GM10847 (cell line): ENCODE results near the gene LYPD1.

Experiments
- POLR2A ChIP-seq: IDR thresholded peaks from 2 replicates; pipeline ENCODE4 v1.6.1; 2011; ENCODE audit not compliant: insufficient read length; ENCODE audit errors: extremely low read depth

The LYPD1 gene

GRCh38 chr2:132670496-132671150 lies 618 bp upstream of the LYPD1 start:
- TF ChIP-seq POLR2A = no peak

DNA sequence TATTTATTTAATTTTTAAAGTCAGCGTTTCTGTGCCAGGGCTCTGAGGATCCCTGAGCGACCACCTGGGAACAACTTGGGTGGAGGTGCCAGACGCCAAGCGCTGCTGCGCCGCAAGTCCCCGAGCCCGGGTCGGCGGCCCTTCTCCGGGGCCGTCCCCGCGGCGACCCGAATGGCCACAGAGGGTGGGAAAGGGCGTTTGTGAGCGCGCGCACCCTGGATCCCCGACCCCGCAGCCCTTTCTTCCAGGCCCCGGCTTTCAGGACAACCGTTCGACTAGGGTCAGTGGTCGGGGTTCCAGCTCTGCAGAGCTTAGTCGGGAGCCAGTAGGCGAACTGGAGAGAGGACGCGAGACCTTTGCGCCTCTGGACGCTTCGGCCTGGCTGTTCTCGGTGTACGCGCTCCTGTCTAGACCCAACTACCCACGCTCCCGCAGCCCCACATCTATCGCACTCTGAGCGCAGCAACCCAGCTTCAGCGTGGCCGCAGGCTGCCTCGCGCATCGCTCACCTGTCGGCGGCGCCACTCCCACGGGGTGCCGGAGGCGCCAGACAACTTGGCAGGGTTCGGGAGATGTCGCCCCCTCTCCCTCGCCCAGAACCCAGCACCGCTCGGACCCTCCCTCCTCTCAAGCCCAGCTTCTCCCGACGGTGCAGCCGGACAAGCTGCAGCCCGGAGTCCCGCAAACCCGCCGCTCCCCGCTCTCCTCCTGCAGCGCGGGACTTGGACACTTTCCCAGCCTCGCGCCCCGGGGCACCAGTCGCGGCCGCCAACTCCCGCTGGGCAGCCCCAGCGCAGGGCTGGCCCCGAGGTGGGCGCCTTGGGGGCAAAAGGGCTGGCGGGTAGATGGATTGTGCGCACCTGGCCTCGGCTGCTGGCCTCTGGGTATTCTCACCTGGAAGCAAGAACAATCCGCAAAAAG lies 758 bp downstream of the LYPD1 start:
- no peak for TF ChIP-seq POLR2A

GRCh38 chr2:132668189-132668823 lies 1.7 kb downstream of the LYPD1 start:
- TF ChIP-seq POLR2A = no peak

- TF ChIP-seq POLR2A = no peak
Measured at GRCh38 chr2:132667706-132668105, 2.3 kb downstream of the LYPD1 start.

DNA sequence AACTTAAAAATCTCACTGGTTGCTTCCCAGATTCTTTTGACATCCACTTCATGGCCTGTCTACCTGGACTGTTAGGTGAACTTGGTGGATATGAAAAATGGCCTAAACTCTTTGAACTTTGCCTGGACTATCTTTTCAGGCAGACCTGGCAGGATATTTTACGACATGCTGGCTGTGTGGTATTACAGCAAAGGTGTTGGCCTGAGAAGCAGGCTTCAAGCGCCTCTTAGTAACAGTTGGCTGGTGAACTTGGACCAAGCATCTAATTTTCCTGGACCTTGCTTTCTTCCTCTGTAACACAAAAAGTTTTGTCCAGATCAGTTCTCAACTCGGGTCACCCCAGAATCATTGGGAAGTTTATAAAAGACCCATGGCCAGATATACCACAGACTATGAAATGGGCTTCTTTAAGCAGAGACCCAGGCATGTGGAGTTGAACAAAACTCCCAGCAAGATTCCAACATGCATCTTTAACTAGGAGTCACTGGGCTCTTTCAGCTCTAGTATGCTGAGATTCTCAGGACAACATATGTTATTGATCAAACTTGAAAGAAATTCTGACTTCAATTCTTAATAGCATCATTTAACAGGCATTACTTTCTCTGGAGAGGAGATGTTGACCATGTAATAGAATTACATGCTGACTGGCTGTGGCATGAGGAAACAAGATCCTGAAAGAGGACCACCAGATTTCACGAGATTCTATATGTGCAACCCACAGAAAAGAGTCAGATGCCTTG lies 4.4 kb downstream of the LYPD1 start:
- TF ChIP-seq POLR2A = no peak

DNA sequence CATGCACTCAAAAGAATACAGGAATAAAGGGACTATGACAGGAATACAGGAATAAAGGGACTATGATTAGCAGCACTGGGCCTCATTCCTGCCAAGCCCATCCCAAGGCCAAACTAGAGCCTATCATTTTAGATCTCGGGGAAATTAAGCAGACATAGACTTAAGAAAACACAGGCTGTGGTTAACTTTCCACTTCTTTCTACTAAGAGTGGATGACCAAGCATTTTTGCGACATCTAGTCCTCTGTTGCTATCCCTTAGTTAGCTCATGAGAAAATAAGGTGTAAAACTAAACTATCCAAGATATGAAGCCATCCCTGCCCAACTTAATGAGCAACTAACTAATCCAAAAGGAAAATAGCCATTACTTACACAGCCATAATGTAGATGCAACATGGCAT lies 5.9 kb downstream of the LYPD1 start:
- TF ChIP-seq POLR2A = no peak

GRCh38 chr2:132662732-132663131 lies 7.3 kb downstream of the LYPD1 start:
- no peak for TF ChIP-seq POLR2A

DNA sequence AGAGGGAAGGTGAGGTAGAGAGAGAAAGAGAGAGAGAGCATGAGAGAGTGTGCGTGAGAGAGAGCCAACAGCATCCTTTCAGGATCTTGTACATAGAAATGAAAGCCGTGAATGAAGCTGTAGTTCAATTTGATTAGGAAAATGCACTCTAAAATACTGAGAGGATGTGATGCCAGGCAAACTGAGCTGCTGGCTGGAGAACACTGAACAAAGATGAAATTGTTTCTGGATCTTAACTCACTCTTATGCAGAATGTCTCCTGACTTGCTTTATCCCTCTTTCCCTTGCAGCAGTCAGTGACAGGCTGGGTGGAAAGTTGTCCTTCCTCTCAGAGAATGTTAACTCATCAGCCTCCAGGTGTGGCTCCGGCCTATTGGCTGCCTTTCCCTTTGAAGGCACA lies 10.7 kb downstream of the LYPD1 start:
- TF ChIP-seq POLR2A = no peak

GRCh38 chr2:132656266-132656975 lies 13.6 kb downstream of the LYPD1 start:
- no peak for TF ChIP-seq POLR2A

- TF ChIP-seq POLR2A = no peak
Measured at GRCh38 chr2:132654968-132655367, 15.0 kb downstream of the LYPD1 start.

- TF ChIP-seq POLR2A = no peak
Measured at GRCh38 chr2:132654335-132654734, 15.7 kb downstream of the LYPD1 start.

DNA sequence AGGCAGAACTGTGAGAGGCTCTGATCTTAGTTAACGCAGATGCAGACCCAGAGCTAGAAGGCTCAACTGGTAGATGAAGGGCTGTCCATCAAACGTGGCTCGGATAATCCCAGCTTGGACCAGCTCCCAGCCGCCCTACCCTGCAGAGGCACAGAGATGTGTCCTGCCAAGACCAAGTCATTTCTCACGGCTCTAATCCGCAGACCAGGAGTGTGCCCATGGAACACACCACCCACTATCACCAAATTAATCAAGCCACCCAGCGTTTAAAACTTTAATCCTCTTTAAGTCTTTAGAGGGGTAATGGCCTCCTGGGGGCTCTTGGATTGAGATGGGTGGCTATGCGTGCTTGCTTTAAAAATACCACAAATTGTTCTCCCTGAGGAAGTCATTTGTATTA lies 17.5 kb downstream of the LYPD1 start:
- TF ChIP-seq POLR2A = no peak

GRCh38 chr2:132651115-132652045 lies 18.6 kb downstream of the LYPD1 start:
- no peak for TF ChIP-seq POLR2A
